Stomach smooth muscle (tissue), 2 donors: ENCODE measurements around the gene EPB41L4B.

Source experiments
- H3K27ac ChIP-seq: one replicate; pipeline ENCODE4 v1.7.0; 2013; ENCODE audit warnings: mild to moderate bottlenecking, low read length, inconsistent platforms
- H3K27me3 ChIP-seq, 2 donors: one replicate each; pipeline ENCODE4 v1.7.0; 2013; ENCODE audit warnings: low read length in 2 of 2; ENCODE audit not compliant: insufficient read depth in 2 of 2, control insufficient read depth in 1 of 2
- H3K36me3 ChIP-seq, 2 donors: one replicate each; pipeline ENCODE4 v1.7.0; 2013; ENCODE audit warnings: low read length in 2 of 2; ENCODE audit not compliant: control insufficient read depth in 2 of 2, insufficient read depth in 2 of 2
- H3K4me1 ChIP-seq: one replicate; pipeline ENCODE4 v1.7.0; 2013; ENCODE audit warnings: low read length; ENCODE audit not compliant: control insufficient read depth, insufficient read depth
- H3K4me3 ChIP-seq, 2 donors: one replicate each; pipeline ENCODE4 v1.7.0; 2013; ENCODE audit warnings: low read length in 2 of 2
- H3K9ac ChIP-seq, 2 donors: one replicate each; pipeline ENCODE4 v1.7.0; 2013; ENCODE audit warnings: low read length in 2 of 2, mild to moderate bottlenecking in 1 of 2
- H3K9me3 ChIP-seq, 2 donors: one replicate each; pipeline ENCODE4 v1.7.0; 2013; ENCODE audit warnings: low read length in 2 of 2; ENCODE audit not compliant: control insufficient read depth in 2 of 2
- donor health status: healthy.
- donor health status: Pancreatic carcinoma.

The EPB41L4B gene

DNA sequence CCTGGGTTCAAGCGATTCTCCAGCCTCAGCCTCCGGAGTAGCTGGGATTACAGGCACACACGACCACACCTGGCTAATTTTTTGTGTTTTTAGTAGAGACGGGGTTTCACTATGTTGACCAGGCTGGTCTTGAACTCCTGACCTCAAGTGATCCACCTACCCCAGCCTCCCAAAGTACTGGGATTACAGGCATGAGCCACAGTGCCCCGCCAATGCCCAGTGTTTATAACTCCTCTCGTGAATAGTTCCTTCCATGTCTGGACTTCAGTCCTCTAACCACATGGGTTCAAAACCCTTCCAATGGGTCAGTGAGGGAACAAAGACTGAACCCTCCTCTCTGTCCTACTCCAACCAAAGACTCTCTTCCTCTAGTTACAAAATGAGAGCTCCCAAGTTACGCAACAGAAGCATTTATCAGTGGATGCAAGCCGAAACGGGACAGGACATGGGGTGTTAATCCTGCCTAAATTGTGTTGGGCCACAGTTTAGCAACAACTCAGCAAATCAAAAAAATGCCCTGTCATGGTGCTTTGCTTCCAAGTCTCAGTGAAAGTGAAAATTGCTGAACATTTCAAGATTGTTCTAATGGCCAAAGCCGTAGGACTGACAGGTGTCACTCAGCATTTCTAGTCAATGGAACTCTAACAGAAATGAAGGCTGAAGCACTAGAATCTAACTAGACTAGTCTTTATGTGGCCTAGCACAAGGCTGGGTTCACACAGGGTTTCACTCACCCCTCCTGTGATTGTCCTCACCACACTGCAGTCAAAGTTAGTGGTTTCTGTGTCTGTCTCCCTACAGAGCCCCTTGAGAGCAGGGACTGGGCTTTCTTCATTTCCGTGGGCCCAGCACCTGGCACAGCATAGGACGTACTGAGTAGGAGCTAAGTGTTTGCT, 197.9 kb downstream of the EPB41L4B start:
- Histone ChIP-seq H3K36me3 (no peaks in the 10 kb centered on the region), H3K9ac (no peak overlapping the region), H3K27me3 (no peaks in the 10 kb centered on the region), H3K4me3 (no peak overlapping the region), H3K4me1 (peaks cover 15% of the 10 kb centered on the region), H3K27ac (no peak overlapping the region), H3K9me3 (no peaks in the 10 kb centered on the region)
